ACC112 (cell line): ENCODE measurements around the gene NR0B2.

Experiments used
- H2AFZ ChIP-seq: fragments of 200-600 bp; sonication (generic); one replicate; pipeline ENCODE4 v1.6.0; 2017; ENCODE audit warnings: antibody characterized with exemption, low read length; ENCODE audit not compliant: unreplicated experiment
- H3K27ac ChIP-seq: fragments of 200-600 bp; sonication (generic); 2 replicates; pipeline ENCODE4 v1.5.1; 2014; ENCODE audit warnings: low read depth, mild to moderate bottlenecking, antibody characterized with exemption, low read length, moderate library complexity
- H3K27me3 ChIP-seq: fragments of 200-600 bp; sonication (generic); 2 replicates; pipeline ENCODE4 v1.6.1; 2014; ENCODE audit warnings: mild to moderate bottlenecking, antibody characterized with exemption, low read length, moderate library complexity, mixed read lengths; ENCODE audit not compliant: insufficient read depth
- H3K36me3 ChIP-seq: fragments of 200-600 bp; sonication (generic); 2 replicates; pipeline ENCODE4 v1.6.1; 2016; ENCODE audit warnings: mild to moderate bottlenecking, antibody characterized with exemption, low read length, moderate library complexity, mixed read lengths; ENCODE audit not compliant: insufficient read depth
- H3K4me1 ChIP-seq: fragments of 200-600 bp; sonication (generic); one replicate; pipeline ENCODE4 v1.6.1; 2016; ENCODE audit warnings: low read length, mixed read lengths; ENCODE audit not compliant: insufficient read depth, unreplicated experiment, control insufficient read depth
- H3K4me3 ChIP-seq: fragments of 200-600 bp; sonication (generic); 2 replicates; pipeline ENCODE4 v1.5.1; 2014; ENCODE audit warnings: mild to moderate bottlenecking, low read depth, low read length
- H3K79me2 ChIP-seq: fragments of 200-600 bp; sonication (generic); one replicate; pipeline ENCODE4 v1.6.0; 2016; ENCODE audit warnings: low read length; ENCODE audit not compliant: control insufficient read depth, unreplicated experiment, insufficient read depth

The NR0B2 gene

DNA sequence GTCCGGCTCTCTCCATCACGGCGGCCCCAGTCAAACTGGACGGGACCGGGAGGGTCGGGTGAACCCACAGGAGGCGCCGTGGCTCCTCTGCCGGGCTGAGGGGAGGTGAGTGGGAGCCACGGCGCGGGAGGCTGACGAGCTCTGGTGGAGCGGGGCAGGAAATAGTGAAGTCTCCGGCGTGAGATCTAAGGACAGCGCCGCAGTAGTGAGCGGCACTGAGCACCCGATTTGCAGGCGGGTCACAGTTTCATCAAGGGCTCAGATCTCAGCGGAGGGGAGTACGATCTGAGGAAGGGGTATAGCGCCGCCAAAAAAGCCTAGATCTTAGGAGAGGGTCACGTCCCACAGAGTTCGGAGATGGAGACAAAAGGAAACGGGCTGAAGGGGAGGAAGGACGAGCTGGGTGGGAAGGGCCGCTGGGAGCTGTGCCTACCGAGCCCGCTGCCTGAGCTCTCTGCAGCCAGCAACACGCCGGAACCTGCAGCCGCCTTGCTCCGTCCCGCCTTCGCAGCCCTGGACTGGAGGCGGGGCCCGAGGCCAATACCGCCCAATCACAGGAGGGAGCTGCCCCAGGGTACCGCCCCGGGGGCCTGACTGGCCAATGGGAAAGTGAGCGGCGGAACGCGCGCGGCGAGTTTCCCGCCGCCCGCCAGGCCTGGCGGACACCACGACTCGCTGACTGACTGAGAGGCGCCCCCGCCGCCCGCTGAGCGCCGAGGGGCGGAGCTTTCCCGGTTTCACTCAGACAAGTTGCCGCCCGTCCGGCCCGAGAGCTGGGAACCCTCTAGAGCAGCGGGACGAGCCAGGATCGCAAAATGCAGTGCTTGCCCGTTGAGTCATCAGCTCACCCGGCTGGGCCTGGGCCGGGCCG is 48.9 kb downstream of the NR0B2 start:
- H3K4me1 ChIP-seq = peaks cover 13% of the 10 kb centered on the region
- no peaks in the 10 kb centered on the region for H3K36me3 ChIP-seq
- peak overlapping the region; percentile 82 for H2AFZ ChIP-seq
- H3K27ac ChIP-seq = peak overlapping the region; percentile 97
- H3K79me2 ChIP-seq = no peaks in the 10 kb centered on the region
- peak overlapping the region; percentile 91 for H3K4me3 ChIP-seq
- no peaks in the 10 kb centered on the region for H3K27me3 ChIP-seq

DNA sequence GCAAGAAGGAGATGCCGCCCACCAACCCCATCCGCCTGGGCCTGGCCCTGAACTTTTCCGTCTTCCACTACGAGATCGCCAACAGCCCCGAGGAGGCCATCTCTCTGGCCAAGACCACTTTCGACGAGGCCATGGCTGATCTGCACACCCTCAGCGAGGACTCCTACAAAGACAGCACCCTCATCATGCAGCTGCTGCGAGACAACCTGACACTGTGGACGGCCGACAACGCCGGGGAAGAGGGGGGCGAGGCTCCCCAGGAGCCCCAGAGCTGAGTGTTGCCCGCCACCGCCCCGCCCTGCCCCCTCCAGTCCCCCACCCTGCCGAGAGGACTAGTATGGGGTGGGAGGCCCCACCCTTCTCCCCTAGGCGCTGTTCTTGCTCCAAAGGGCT is 50.1 kb downstream of the NR0B2 start:
- Histone ChIP-seq H3K27ac (0 out of 2 replicates have a peak overlapping the region, but pooled peaks have one; percentile 82), H3K4me1 (peaks cover 13% of the 10 kb centered on the region), H3K27me3 (no peaks in the 10 kb centered on the region), H3K4me3 (peak overlapping the region; percentile 91), H3K36me3 (no peaks in the 10 kb centered on the region), H2AFZ (no peak overlapping the region), H3K79me2 (no peaks in the 10 kb centered on the region)

DNA sequence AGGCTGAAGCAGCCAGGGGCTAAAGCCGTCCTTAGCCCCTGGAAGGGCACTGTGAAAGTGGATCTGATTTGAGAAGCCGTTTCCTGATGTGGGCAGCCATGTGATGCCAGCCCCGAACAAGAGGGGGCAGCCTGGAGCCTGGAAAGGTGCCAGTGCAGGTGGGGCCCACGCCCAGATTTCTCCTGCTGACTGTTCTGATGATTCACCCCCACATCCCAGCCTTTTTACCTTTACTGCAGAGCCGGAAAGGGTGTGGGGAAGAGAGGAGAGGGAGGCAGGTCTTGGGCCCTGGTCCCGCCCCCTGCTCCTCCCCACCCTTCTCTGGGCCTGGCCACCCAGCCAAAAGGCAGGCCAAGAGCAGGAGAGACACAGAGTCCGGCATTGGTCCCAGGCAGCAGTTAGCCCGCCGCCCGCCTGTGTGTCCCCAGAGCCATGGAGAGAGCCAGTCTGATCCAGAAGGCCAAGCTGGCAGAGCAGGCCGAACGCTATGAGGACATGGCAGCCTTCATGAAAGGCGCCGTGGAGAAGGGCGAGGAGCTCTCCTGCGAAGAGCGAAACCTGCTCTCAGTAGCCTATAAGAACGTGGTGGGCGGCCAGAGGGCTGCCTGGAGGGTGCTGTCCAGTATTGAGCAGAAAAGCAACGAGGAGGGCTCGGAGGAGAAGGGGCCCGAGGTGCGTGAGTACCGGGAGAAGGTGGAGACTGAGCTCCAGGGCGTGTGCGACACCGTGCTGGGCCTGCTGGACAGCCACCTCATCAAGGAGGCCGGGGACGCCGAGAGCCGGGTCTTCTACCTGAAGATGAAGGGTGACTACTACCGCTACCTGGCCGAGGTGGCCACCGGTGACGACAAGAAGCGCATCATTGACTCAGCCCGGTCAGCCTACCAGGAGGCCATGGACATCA is 50.7 kb downstream of the NR0B2 start, which contains the start of gene SFN:
SFN (plus strand) TSS at position 369 of the 904 bp plus-strand sequence; CDS start at position 433, 64 bp downstream.
- Histone ChIP-seq H3K4me3 (peak within 1 kb of the TSS; percentile 91), H3K27me3 (no peaks in the 10 kb centered on the region), H3K4me1 (peaks cover 13% of the 10 kb centered on the region), H3K36me3 (no peaks in the 10 kb centered on the region), H3K79me2 (no peaks in the 10 kb centered on the region), H2AFZ (no peak within 1 kb of the TSS), H3K27ac (peak within 1 kb of the TSS; percentile 82)

DNA sequence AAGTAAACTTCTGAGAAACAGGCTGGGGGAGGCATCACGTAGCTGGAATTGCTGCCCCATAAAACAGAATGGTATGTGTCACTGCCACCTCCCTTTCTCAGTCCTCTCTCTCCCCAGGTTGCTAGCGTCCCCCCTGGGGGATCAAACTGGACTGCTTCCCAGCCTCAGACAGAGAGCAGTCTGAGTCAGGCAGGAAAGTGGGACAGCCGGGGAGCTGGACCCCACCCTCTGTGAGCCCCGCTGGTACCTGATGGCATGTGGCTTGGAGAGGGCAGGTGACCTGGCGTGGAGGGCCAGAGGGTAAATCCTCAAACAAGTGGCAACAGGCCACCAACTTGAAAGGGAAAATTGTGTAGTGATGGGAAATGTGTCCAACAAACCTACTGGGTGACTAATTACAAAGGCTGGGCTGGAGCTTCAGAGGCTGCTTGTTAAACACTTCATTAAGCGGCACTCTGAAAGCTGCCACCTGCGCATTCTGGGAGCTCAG is 51.8 kb downstream of the NR0B2 start:
- Histone ChIP-seq H2AFZ (no peak overlapping the region), H3K27ac (no peak overlapping the region), H3K4me3 (no peak overlapping the region), H3K79me2 (no peaks in the 10 kb centered on the region), H3K36me3 (no peaks in the 10 kb centered on the region), H3K4me1 (peaks cover 13% of the 10 kb centered on the region), H3K27me3 (no peaks in the 10 kb centered on the region)
